Neural crest cell (in vitro differentiated cells): ENCODE measurements around the gene RXFP1. TPM values are rescaled to one million over a fixed set of nuclear protein-coding genes. Genes with fewer than 3 reads are reported as not detected.

Experiments
- DNase-seq: peaks from one replicate; pipeline ENCODE4 v3.0.0; 2021; ENCODE audit warnings: low read depth, mixed read lengths, low spot score
- H3K27ac Mint-ChIP-seq: one replicate; pipeline ENCODE4 v1.8.0; 2021; ENCODE audit warnings: mild to moderate bottlenecking, mixed read lengths; ENCODE audit not compliant: unreplicated experiment
- H3K27me3 Mint-ChIP-seq: 2 replicates; pipeline ENCODE4 v1.8.0; 2021; ENCODE audit warnings: low read depth, mild to moderate bottlenecking, mixed read lengths
- H3K36me3 Mint-ChIP-seq: 2 replicates; pipeline ENCODE4 v1.8.0; 2021; ENCODE audit warnings: low read depth, mild to moderate bottlenecking, mixed read lengths
- H3K4me1 Mint-ChIP-seq: 2 replicates; pipeline ENCODE4 v1.8.0; 2021; ENCODE audit warnings: mixed read lengths
- H3K4me3 Mint-ChIP-seq: one replicate; pipeline ENCODE4 v1.8.0; 2021; ENCODE audit warnings: mild to moderate bottlenecking, mixed read lengths
- H3K9me3 Mint-ChIP-seq: 2 replicates; pipeline ENCODE4 v1.8.0; 2021; ENCODE audit warnings: mixed read lengths
- CTCF ChIP-seq: fragments of 200-600 bp; sonication (generic); conservative IDR thresholded peaks from 2 replicates; pipeline ENCODE4 v1.5.0; 2021; ENCODE audit warnings: antibody characterized with exemption, mild to moderate bottlenecking
- total RNA-seq: library from RNA; stranded (reverse); gene quantifications from 2 replicates; pipeline ENCODE4 v1.2.1, GENCODE V29; 2021

RXFP1 gene
- total RNA-seq, 1 donor from 2014 or later, result not detected

- Mint-ChIP-seq H3K27ac (no peak overlapping the region), H3K36me3 (no peaks in the 10 kb centered on the region), H3K4me1 (no peaks in the 10 kb centered on the region), H3K27me3 (peaks cover 2% of the 10 kb centered on the region), H3K4me3 (no peak overlapping the region), H3K9me3 (no peaks in the 10 kb centered on the region)
- DNase-seq, result no peak
- TF ChIP-seq CTCF, result no peak
Measured at GRCh38 chr4:158527516-158527915, 5.8 kb downstream of the RXFP1 start.

GRCh38 chr4:158529505-158529904 lies 7.8 kb downstream of the RXFP1 start:
- Mint-ChIP-seq H3K9me3 (no peaks in the 10 kb centered on the region), H3K36me3 (no peaks in the 10 kb centered on the region), H3K27ac (no peak overlapping the region), H3K4me3 (no peak overlapping the region), H3K27me3 (peaks cover 2% of the 10 kb centered on the region), H3K4me1 (no peaks in the 10 kb centered on the region)
- TF ChIP-seq CTCF, result no peak
- no peak for DNase-seq

- no peak for TF ChIP-seq CTCF
- no peak overlapping the region for H3K27ac Mint-ChIP-seq
- H3K4me1 Mint-ChIP-seq, result no peaks in the 10 kb centered on the region
Measured at GRCh38 chr4:158530381-158530780, 8.7 kb downstream of the RXFP1 start.

GRCh38 chr4:158530898-158531297 lies 9.2 kb downstream of the RXFP1 start:
- no peak overlapping the region for H3K27ac Mint-ChIP-seq
- no peaks in the 10 kb centered on the region for H3K9me3 Mint-ChIP-seq
- H3K4me1 Mint-ChIP-seq, result no peaks in the 10 kb centered on the region
- TF ChIP-seq CTCF, result no peak
- H3K27me3 Mint-ChIP-seq, result peaks cover 2% of the 10 kb centered on the region
- no peak for DNase-seq
- H3K4me3 Mint-ChIP-seq, result no peak overlapping the region
- H3K36me3 Mint-ChIP-seq, result no peaks in the 10 kb centered on the region

More at GRCh38 chr4:158530381-158530780, 8.7 kb downstream of the RXFP1 start:
- H3K9me3 Mint-ChIP-seq, result no peaks in the 10 kb centered on the region
- H3K4me3 Mint-ChIP-seq, result no peak overlapping the region
- H3K27me3 Mint-ChIP-seq, result peaks cover 2% of the 10 kb centered on the region
- H3K36me3 Mint-ChIP-seq, result no peaks in the 10 kb centered on the region
- no peak for DNase-seq

GRCh38 chr4:158532556-158533231 lies 11.0 kb downstream of the RXFP1 start:
- no peaks in the 10 kb centered on the region for H3K36me3 Mint-ChIP-seq
- no peaks in the 10 kb centered on the region for H3K4me1 Mint-ChIP-seq
- no peak overlapping the region for H3K27ac Mint-ChIP-seq
- no peak for DNase-seq
- TF ChIP-seq CTCF, result no peak
- H3K27me3 Mint-ChIP-seq, result peaks cover 2% of the 10 kb centered on the region
- no peaks in the 10 kb centered on the region for H3K9me3 Mint-ChIP-seq
- H3K4me3 Mint-ChIP-seq, result no peak overlapping the region
